Skeletal muscle tissue (tissue), 4 donors: ENCODE results near the gene SIPA1L3. TPM values are rescaled to one million over a fixed set of nuclear protein-coding genes. Genes with fewer than 3 reads are reported as not detected.
"Not testable (repeated sequence)": the region's sequence is repeated elsewhere in the genome, so short reads cannot be mapped to it uniquely, and the experiment has no call there.

Experiments used
- H3K27ac ChIP-seq: one replicate; pipeline ENCODE4 v1.7.0; 2013; ENCODE audit warnings: mild to moderate bottlenecking, low read depth, low read length, inconsistent platforms
- H3K27me3 ChIP-seq, 3 donors: one replicate each; pipeline ENCODE4 v1.7.0; 2013; ENCODE audit warnings: low read length in 3 of 3; ENCODE audit not compliant: control insufficient read depth in 3 of 3, insufficient read depth in 3 of 3
- H3K36me3 ChIP-seq, 3 donors: one replicate each; pipeline ENCODE4 v1.7.0; 2013; ENCODE audit warnings: low read length in 3 of 3; ENCODE audit not compliant: control insufficient read depth in 3 of 3, insufficient read depth in 3 of 3
- H3K4me1 ChIP-seq, 3 donors: one replicate each; pipeline ENCODE4 v1.7.0; 2013; ENCODE audit warnings: low read length in 3 of 3, mild to moderate bottlenecking in 3 of 3; ENCODE audit not compliant: control insufficient read depth in 3 of 3, insufficient read depth in 3 of 3
- H3K4me3 ChIP-seq, 3 donors: one replicate each; pipeline ENCODE4 v1.7.0; 2013; ENCODE audit warnings: low read length in 3 of 3
- H3K9ac ChIP-seq, 3 donors: one replicate each; pipeline ENCODE4 v1.7.0; 2013; ENCODE audit warnings: low read length in 3 of 3, mild to moderate bottlenecking in 3 of 3, moderate library complexity in 2 of 3, low read depth in 1 of 3
- H3K9me3 ChIP-seq, 3 donors: one replicate each; pipeline ENCODE4 v1.7.0; 2013; ENCODE audit warnings: low read length in 3 of 3; ENCODE audit not compliant: control insufficient read depth in 3 of 3
- total RNA-seq: library from RNA; depleted of rRNA; stranded (reverse); fragments of >200 nt; gene quantifications from one replicate; pipeline ENCODE4 v1.2.3, GENCODE V29; 2014
- donor health status: Osteomylitis.

The SIPA1L3 gene
- total RNA-seq, 1 donor from 2014 or later: 3.7 TPM

DNA sequence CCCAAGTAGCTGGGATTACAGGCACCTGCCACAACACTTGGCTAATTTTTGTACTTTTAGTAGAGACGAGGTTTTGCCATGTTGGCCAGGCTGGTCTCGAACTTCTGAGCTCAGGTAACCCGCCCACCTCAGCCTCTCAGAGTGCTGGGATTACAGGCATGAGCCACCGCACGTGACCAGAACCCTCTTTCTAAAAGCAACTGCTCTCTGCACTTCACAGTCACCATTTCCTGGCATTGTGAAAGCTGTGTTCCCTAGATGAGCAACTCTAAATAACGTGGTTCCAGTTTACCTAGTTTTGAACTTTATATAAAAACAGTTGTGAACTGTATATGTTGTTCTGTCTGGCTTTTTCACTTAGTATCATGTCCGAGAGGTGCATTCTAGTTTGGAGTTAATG is 152.9 kb downstream of the SIPA1L3 start:
- no peak overlapping the region for H3K9ac ChIP-seq
- no peak overlapping the region for H3K4me3 ChIP-seq
- H3K9me3 ChIP-seq: no peaks in the 10 kb centered on the region
- H3K36me3 ChIP-seq: no peaks in the 10 kb centered on the region
- H3K27ac ChIP-seq: no peak overlapping the region
- peaks cover under 1 to 7% (median 5%) of the 10 kb centered on the region in 3 donors for H3K4me1 ChIP-seq
- no peaks in the 10 kb centered on the region for H3K27me3 ChIP-seq

DNA sequence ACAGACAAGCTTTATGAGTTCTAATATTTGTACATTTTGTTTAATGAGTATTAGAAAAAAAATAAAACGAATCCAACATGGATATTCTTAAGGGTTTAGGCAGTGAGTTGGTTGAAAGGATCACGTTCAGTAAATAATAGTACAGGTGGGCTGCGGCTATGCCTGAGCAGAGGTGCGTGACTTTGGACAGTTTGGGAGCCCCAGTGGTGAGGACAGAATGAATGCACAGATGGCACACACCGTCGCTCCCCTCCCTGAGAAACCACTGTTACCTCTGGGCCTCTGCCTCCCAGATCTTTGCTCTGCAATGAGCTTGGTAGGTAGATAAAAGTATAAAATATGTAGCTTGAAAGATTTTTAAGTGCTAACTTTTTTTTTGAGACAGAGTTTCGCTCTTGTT is 153.3 kb downstream of the SIPA1L3 start:
- H3K9ac ChIP-seq: no peak overlapping the region

GRCh38 chr19:38061294-38061693 is 154.3 kb downstream of the SIPA1L3 start:
- no peaks in the 10 kb centered on the region for H3K36me3 ChIP-seq
- no peak overlapping the region for H3K27ac ChIP-seq
- H3K9me3 ChIP-seq: no peaks in the 10 kb centered on the region
- no peaks in the 10 kb centered on the region for H3K27me3 ChIP-seq
- H3K4me1 ChIP-seq: peaks cover 0 to 6% (median 2%) of the 10 kb centered on the region in 3 donors
- no peak overlapping the region for H3K4me3 ChIP-seq
- H3K9ac ChIP-seq: no peak overlapping the region

More for the DNA sequence above, 153.3 kb downstream of the SIPA1L3 start:
- no peak overlapping the region for H3K4me3 ChIP-seq
- no peaks in the 10 kb centered on the region for H3K9me3 ChIP-seq
- H3K4me1 ChIP-seq: peaks cover 0 to 6% (median 4%) of the 10 kb centered on the region in 3 donors
- H3K27ac ChIP-seq: no peak overlapping the region
- no peaks in the 10 kb centered on the region for H3K36me3 ChIP-seq
- H3K27me3 ChIP-seq: no peaks in the 10 kb centered on the region

GRCh38 chr19:38062959-38063761 is 156.2 kb downstream of the SIPA1L3 start:
- H3K27ac ChIP-seq: no peak overlapping the region
- H3K36me3 ChIP-seq: no peaks in the 10 kb centered on the region
- no peak overlapping the region for H3K4me3 ChIP-seq
- H3K27me3 ChIP-seq: no peaks in the 10 kb centered on the region
- peaks cover 0 to 6% (median 2%) of the 10 kb centered on the region in 3 donors for H3K4me1 ChIP-seq
- no peaks in the 10 kb centered on the region for H3K9me3 ChIP-seq
- H3K9ac ChIP-seq: peak overlapping the region in 1 of 3 donors; percentile 45

GRCh38 chr19:38063928-38064327 is 156.9 kb downstream of the SIPA1L3 start:
- Histone ChIP-seq H3K9ac (no peak overlapping the region), H3K9me3 (no peaks in the 10 kb centered on the region), H3K36me3 (no peaks in the 10 kb centered on the region), H3K4me1 (peaks cover 0 to 6% (median 2%) of the 10 kb centered on the region in 3 donors), H3K27me3 (no peaks in the 10 kb centered on the region), H3K4me3 (no peak overlapping the region), H3K27ac (no peak overlapping the region)

- no peak overlapping the region for H3K4me3 ChIP-seq
- H3K27me3 ChIP-seq: no peaks in the 10 kb centered on the region
- H3K36me3 ChIP-seq: no peaks in the 10 kb centered on the region
- no peak overlapping the region for H3K9ac ChIP-seq
- no peak overlapping the region for H3K27ac ChIP-seq
- H3K4me1 ChIP-seq: peaks cover 0 to 6% (median 2%) of the 10 kb centered on the region in 3 donors
- H3K9me3 ChIP-seq: no peaks in the 10 kb centered on the region
Measured at GRCh38 chr19:38064661-38065425, 157.8 kb downstream of the SIPA1L3 start.

DNA sequence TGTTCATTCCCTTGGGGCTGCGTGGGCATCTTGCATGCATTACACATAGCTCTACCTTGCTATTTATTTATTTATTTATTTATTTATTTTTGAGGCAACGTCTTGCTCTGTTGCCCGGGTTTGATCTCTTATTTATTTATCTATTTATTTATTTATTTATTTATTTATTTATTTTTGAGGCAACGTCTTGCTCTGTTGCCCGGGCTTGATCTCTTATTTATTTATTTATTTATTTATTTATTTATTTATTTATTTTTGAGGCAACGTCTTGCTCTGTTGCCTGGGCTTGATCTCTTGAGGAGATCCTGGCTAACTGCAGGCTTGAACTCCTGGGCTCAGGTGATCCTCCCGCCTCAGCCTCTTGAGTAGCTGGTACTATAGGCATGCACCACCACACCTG is 158.8 kb downstream of the SIPA1L3 start:
- not testable (repeated sequence) for H3K27me3 ChIP-seq, H3K4me3 ChIP-seq, H3K36me3 ChIP-seq, H3K9ac ChIP-seq, H3K27ac ChIP-seq, H3K9me3 ChIP-seq, H3K4me1 ChIP-seq

GRCh38 chr19:38068826-38069225 is 161.8 kb downstream of the SIPA1L3 start:
- Histone ChIP-seq H3K4me3 (no peak overlapping the region), H3K36me3 (no peaks in the 10 kb centered on the region), H3K9ac (no peak overlapping the region), H3K27ac (no peak overlapping the region), H3K4me1 (no peaks in the 10 kb centered on the region), H3K27me3 (no peaks in the 10 kb centered on the region), H3K9me3 (no peaks in the 10 kb centered on the region)

GRCh38 chr19:38070573-38070972 is 163.6 kb downstream of the SIPA1L3 start:
- H3K4me1 ChIP-seq: no peaks in the 10 kb centered on the region
- no peak overlapping the region for H3K4me3 ChIP-seq
- H3K27ac ChIP-seq: no peak overlapping the region
- no peak overlapping the region for H3K9ac ChIP-seq
- H3K36me3 ChIP-seq: no peaks in the 10 kb centered on the region
- no peaks in the 10 kb centered on the region for H3K27me3 ChIP-seq
- no peaks in the 10 kb centered on the region for H3K9me3 ChIP-seq

DNA sequence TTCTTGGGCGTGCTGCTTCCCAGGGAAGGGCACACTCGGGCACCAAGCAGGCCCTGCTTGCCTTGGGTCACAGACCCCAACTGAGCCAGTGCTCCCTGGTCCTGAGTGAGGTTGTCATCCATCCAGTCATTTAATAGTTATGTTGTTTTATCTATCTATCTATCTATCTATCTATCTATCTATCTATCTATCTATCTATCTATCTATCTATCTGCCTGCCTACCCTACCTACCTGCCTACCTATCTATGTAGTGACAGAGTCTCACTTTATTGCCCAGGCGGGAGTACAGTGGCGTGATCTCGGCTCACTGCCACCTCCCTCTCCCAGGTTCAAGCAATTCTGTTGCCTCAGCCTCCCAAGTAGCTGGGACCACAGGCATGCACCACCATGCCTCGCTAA is 164.0 kb downstream of the SIPA1L3 start:
- not testable (repeated sequence) for H3K9me3 ChIP-seq, H3K4me3 ChIP-seq, H3K27ac ChIP-seq, H3K9ac ChIP-seq, H3K36me3 ChIP-seq, H3K27me3 ChIP-seq, H3K4me1 ChIP-seq
